ENCODE measurements around the gene CDC42EP2.

DNA sequence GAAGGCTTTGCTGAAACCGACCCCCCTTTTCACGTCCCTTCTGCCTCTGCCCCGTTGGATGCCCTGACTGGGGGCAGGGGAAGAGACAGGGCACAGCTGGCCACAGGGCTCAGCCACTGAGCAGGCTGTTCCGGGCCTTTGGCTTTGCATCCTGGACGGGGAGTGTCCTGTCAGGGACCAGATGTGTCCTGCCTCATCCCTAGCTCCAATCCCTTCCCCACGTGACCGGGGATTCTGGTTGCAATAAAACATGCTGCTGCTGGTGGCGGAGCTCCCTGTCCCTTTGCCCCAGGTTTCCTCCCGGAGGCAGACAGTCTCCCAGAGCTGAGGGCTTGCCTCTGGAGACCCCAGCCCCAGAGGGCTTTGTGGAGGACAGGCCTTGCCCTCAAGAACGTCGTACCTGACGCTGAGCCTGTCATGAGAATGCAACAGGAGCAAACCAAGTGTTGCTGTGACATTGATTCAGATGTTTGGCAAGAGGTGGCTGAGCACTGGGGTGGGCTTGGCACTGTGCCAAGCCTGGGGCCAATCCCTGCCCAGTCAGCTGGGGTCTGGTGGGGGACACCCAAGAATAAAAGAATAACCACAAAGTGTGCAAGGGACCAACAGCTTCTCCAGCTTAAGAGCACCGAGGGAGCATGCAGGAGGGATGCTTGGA lies 7.3 kb downstream of the CDC42EP2 start:
- no peak for TF ChIP-seq POLR2A (IDR thresholded peaks at IDR 0.05)
- TF ChIP-seq, protein P1, sequence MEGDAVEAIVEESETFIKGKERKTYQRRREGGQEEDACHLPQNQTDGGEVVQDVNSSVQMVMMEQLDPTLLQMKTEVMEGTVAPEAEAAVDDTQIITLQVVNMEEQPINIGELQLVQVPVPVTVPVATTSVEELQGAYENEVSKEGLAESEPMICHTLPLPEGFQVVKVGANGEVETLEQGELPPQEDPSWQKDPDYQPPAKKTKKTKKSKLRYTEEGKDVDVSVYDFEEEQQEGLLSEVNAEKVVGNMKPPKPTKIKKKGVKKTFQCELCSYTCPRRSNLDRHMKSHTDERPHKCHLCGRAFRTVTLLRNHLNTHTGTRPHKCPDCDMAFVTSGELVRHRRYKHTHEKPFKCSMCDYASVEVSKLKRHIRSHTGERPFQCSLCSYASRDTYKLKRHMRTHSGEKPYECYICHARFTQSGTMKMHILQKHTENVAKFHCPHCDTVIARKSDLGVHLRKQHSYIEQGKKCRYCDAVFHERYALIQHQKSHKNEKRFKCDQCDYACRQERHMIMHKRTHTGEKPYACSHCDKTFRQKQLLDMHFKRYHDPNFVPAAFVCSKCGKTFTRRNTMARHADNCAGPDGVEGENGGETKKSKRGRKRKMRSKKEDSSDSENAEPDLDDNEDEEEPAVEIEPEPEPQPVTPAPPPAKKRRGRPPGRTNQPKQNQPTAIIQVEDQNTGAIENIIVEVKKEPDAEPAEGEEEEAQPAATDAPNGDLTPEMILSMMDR (IDR thresholded peaks at IDR 0.05): no peak
